GM19238 (cell line): ENCODE data around the gene ICOSLG.
"Not testable (repeated sequence)": the region's sequence is repeated elsewhere in the genome, so short reads cannot be mapped to it uniquely, and the experiment has no call there.

Experiments used
- DNase-seq: peaks from one replicate; pipeline ENCODE4 v3.0.0; 2011; ENCODE audit warnings: low spot score; ENCODE audit not compliant: insufficient read length

Gene ICOSLG

GRCh38 chr21:44240842-44241241 lies at the start of gene ICOSLG:
Gene ICOSLG (minus strand): TSS chr21:44240943. CDS start chr21:44240817, 126 bp downstream.
- DNase-seq, result not testable (repeated sequence)

GRCh38 chr21:44289381-44290010 lies 48.8 kb upstream of the ICOSLG start:
- no peak for DNase-seq

GRCh38 chr21:44288251-44289110 lies 47.7 kb upstream of the ICOSLG start:
- no peak for DNase-seq

- DNase-seq, result no peak
Measured at GRCh38 chr21:44286716-44287632, 46.2 kb upstream of the ICOSLG start.

GRCh38 chr21:44286086-44286715 lies 45.5 kb upstream of the ICOSLG start:
- no peak for DNase-seq

- no peak for DNase-seq
Measured at GRCh38 chr21:44285138-44285992, 44.6 kb upstream of the ICOSLG start, which contains the start of gene AIRE. Gene AIRE (plus strand): TSS chr21:44285876. CDS start chr21:44286007, 131 bp downstream.

GRCh38 chr21:44283948-44284347 lies 43.2 kb upstream of the ICOSLG start:
- DNase-seq, result no peak

GRCh38 chr21:44283211-44283785 lies 42.6 kb upstream of the ICOSLG start:
- not testable (repeated sequence) for DNase-seq

GRCh38 chr21:44282370-44282769 lies 41.6 kb upstream of the ICOSLG start:
- DNase-seq, result no peak

GRCh38 chr21:44281801-44282200 lies 41.1 kb upstream of the ICOSLG start:
- no peak for DNase-seq

- DNase-seq, result no peak
Measured at GRCh38 chr21:44279354-44280260, 38.9 kb upstream of the ICOSLG start.

GRCh38 chr21:44275041-44275440 lies 34.3 kb upstream of the ICOSLG start:
- DNase-seq, result no peak

GRCh38 chr21:44273046-44273445 lies 32.3 kb upstream of the ICOSLG start:
- no peak for DNase-seq

- no peak for DNase-seq
Measured at GRCh38 chr21:44272284-44272858, 31.6 kb upstream of the ICOSLG start.

- no peak for DNase-seq
Measured at GRCh38 chr21:44271558-44272283, 31.0 kb upstream of the ICOSLG start.

GRCh38 chr21:44269090-44269489 lies 28.3 kb upstream of the ICOSLG start:
- DNase-seq, result no peak

GRCh38 chr21:44267655-44268142 lies 27.0 kb upstream of the ICOSLG start:
- no peak for DNase-seq
